Vagina (tissue), 2 donors: ENCODE measurements around the gene NAGPA. TPM values are rescaled to one million over a fixed set of nuclear protein-coding genes. Genes with fewer than 3 reads are reported as not detected.

Experiments used
- DNase-seq, 2 donors: peaks; one replicate each; pipeline ENCODE4 v3.0.0-alpha.2; 2017; ENCODE audit errors: extremely low spot score in 2 of 2
- H3K27ac ChIP-seq: fragments of 200-600 bp; sonication (generic); one replicate; pipeline ENCODE4 v1.5.1; 2019
- H3K27me3 ChIP-seq: fragments of 200-600 bp; sonication (generic); one replicate; pipeline ENCODE4 v1.5.1; 2019
- H3K36me3 ChIP-seq, 2 donors: fragments of 200-600 bp; sonication (generic); one replicate each; pipeline ENCODE4 v1.5.1; 2017 to 2019
- H3K4me1 ChIP-seq: fragments of 200-600 bp; sonication (generic); one replicate; pipeline ENCODE4 v1.5.1; 2019
- H3K4me3 ChIP-seq, 2 donors: fragments of 200-600 bp; sonication (generic); 1 replicate in 1 of 2; 2 replicates in 1 of 2; pipeline ENCODE4 v1.5.1; 2016 to 2019
- H3K9me3 ChIP-seq: fragments of 200-600 bp; sonication (generic); one replicate; pipeline ENCODE4 v1.5.1; 2019
- CTCF ChIP-seq, 3 experiments: fragments of 450-650 bp in 2 of 3; fragments of 200-600 bp in 1 of 3; sonication (generic) in 1 of 3; IDR thresholded peaks; one replicate each; pipeline ENCODE4 v1.5.1; 2017 to 2019; ENCODE audit warnings: antibody characterized with exemption in 3 of 3, mild to moderate bottlenecking in 2 of 3, moderate library complexity in 2 of 3
- POLR2A ChIP-seq, 2 donors: fragments of 450-650 bp; IDR thresholded peaks; one replicate each; pipeline ENCODE4 v1.6.1; 2017; ENCODE audit warnings: antibody characterized with exemption in 2 of 2, mild to moderate bottlenecking in 2 of 2, moderate library complexity in 2 of 2
- POLR2AphosphoS5 ChIP-seq, 2 donors: sonication (generic); formaldehyde crosslinking; IDR thresholded peaks; one replicate each; pipeline ENCODE4 v1.9.0; 2017; ENCODE audit warnings: antibody characterized with exemption in 2 of 2, mild to moderate bottlenecking in 2 of 2, low read depth in 1 of 2; ENCODE audit not compliant: insufficient read depth in 1 of 2
- intact Hi-C: fragments of 100-400 bp; cut with DNase I; formaldehyde crosslinking; loops from one replicate; pipeline ENCODE4 v1.15.1; 2023
- total RNA-seq: library from RNA; depleted of rRNA; stranded (reverse); fragments of >200 nt; gene quantifications from one replicate; pipeline ENCODE4 v1.2.3, GENCODE V29; 2016

The NAGPA gene
- total RNA-seq, 1 donor from 2014 or later, result 9.8 TPM

- no peaks in the 10 kb centered on the region for H3K36me3 ChIP-seq
- no peaks in the 10 kb centered on the region for H3K4me1 ChIP-seq
- no peaks in the 10 kb centered on the region for H3K9me3 ChIP-seq
- H3K4me3 ChIP-seq, result no peak overlapping the region
- intact Hi-C loops, result no loop called here
- no peak for TF ChIP-seq POLR2AphosphoS5 (IDR thresholded peaks at IDR 0.05; ENCODE audit: insufficient read depth in 1 of 2, low read depth in 1 of 2)
- no peak for TF ChIP-seq POLR2A (IDR thresholded peaks at IDR 0.05)
- no peak for TF ChIP-seq CTCF (IDR thresholded peaks at IDR 0.05)
- no peak for DNase-seq
- no peaks in the 10 kb centered on the region for H3K27me3 ChIP-seq
- no peak overlapping the region for H3K27ac ChIP-seq
Measured at GRCh38 chr16:4994719-4995434, 38.9 kb downstream of the NAGPA start.

GRCh38 chr16:4991754-4992153 lies 42.0 kb downstream of the NAGPA start:
- intact Hi-C loops, result no loop called here
- H3K27ac ChIP-seq, result no peak overlapping the region
- DNase-seq, result no peak
- no peak overlapping the region for H3K4me3 ChIP-seq
- H3K27me3 ChIP-seq, result peaks cover 7% of the 10 kb centered on the region
- H3K4me1 ChIP-seq, result peaks cover 9% of the 10 kb centered on the region
- H3K36me3 ChIP-seq, result no peaks in the 10 kb centered on the region
- no peaks in the 10 kb centered on the region for H3K9me3 ChIP-seq
- TF ChIP-seq CTCF (IDR thresholded peaks at IDR 0.05), result no peak
- TF ChIP-seq POLR2AphosphoS5 (IDR thresholded peaks at IDR 0.05; ENCODE audit: insufficient read depth in 1 of 2, low read depth in 1 of 2), result no peak
- no peak for TF ChIP-seq POLR2A (IDR thresholded peaks at IDR 0.05)

GRCh38 chr16:4990415-4990814 lies 43.3 kb downstream of the NAGPA start:
- DNase-seq, result no peak
- H3K27me3 ChIP-seq, result peaks cover 7% of the 10 kb centered on the region
- intact Hi-C loops, result no loop called here

GRCh38 chr16:4989391-4990006 lies 44.2 kb downstream of the NAGPA start:
- H3K36me3 ChIP-seq, result no peaks in the 10 kb centered on the region
- H3K4me1 ChIP-seq, result peaks cover 9% of the 10 kb centered on the region
- no peak for TF ChIP-seq POLR2A (IDR thresholded peaks at IDR 0.05)
- no peak for TF ChIP-seq POLR2AphosphoS5 (IDR thresholded peaks at IDR 0.05; ENCODE audit: insufficient read depth in 1 of 2, low read depth in 1 of 2)
- no peak for TF ChIP-seq CTCF (IDR thresholded peaks at IDR 0.05)
- no peak overlapping the region for H3K27ac ChIP-seq
- no peak overlapping the region for H3K4me3 ChIP-seq
- peaks cover 7% of the 10 kb centered on the region for H3K27me3 ChIP-seq
- DNase-seq, result no peak
- intact Hi-C loops, result no loop called here
- no peaks in the 10 kb centered on the region for H3K9me3 ChIP-seq

More at GRCh38 chr16:4990415-4990814, 43.3 kb downstream of the NAGPA start:
- Histone ChIP-seq H3K27ac (no peak overlapping the region), H3K36me3 (no peaks in the 10 kb centered on the region), H3K4me3 (no peak overlapping the region), H3K9me3 (no peaks in the 10 kb centered on the region), H3K4me1 (peaks cover 9% of the 10 kb centered on the region)
- TF ChIP-seq POLR2AphosphoS5 (IDR thresholded peaks at IDR 0.05; ENCODE audit: insufficient read depth in 1 of 2, low read depth in 1 of 2) (no peak), POLR2A (IDR thresholded peaks at IDR 0.05) (no peak)

GRCh38 chr16:4988647-4989046 lies 45.1 kb downstream of the NAGPA start:
- no peak for DNase-seq
- Histone ChIP-seq H3K36me3 (no peaks in the 10 kb centered on the region), H3K27me3 (peaks cover 7% of the 10 kb centered on the region), H3K4me3 (no peak overlapping the region), H3K9me3 (no peaks in the 10 kb centered on the region), H3K27ac (no peak overlapping the region), H3K4me1 (peaks cover 9% of the 10 kb centered on the region)
- intact Hi-C loops, result no loop called here
- TF ChIP-seq POLR2AphosphoS5 (IDR thresholded peaks at IDR 0.05; ENCODE audit: insufficient read depth in 1 of 2, low read depth in 1 of 2), result no peak
- no peak for TF ChIP-seq POLR2A (IDR thresholded peaks at IDR 0.05)
- TF ChIP-seq CTCF (IDR thresholded peaks at IDR 0.05), result no peak
